HepG2 (cell line): ENCODE results near the gene KRTAP9-7. TPM values are rescaled to one million over a fixed set of nuclear protein-coding genes. Genes with fewer than 3 reads are reported as not detected.

Source experiments
- ATAC-seq: fragments of 200-7000 bp; cut with Tn5 transposase; 3 replicates; pipeline ENCODE4 v1.9.1; 2020; ENCODE audit warnings: mild to moderate bottlenecking, moderate library complexity
- BruUV-seq: library from RNA; stranded (reverse); fragments of 400-500 nt; replicated peaks from 2 replicates; lab custom pipeline; 2021; lab: Mats Ljungman, UMichigan
- CTCF ChIA-PET: fragments of 300-600 bp; formaldehyde crosslinking; extraction: SDS; loops from one replicate; lab custom pipeline; 2021; ENCODE audit warnings: low total read pairs, inconsistent platforms, low intra/inter-chr PET ratio; lab: Yijun Ruan, JAX
- POLR2A ChIA-PET: fragments of 350-600 bp; sonication (Branson Sonifier 250); formaldehyde crosslinking; loops from one replicate; lab custom pipeline; 2020; ENCODE audit warnings: antibody characterized with exemption, inconsistent platforms; lab: Yijun Ruan, JAX
- DNase-seq: peaks from one replicate; pipeline ENCODE4 v3.0.0-alpha.2; 2015; ENCODE audit warnings: low spot score
- FAIRE-seq: peaks from 3 replicates; lab custom pipeline; 2011; peaks lifted over from hg19 to GRCh38; lab: Jason Lieb, UNC
- H2AFZ ChIP-seq: one replicate; pipeline ENCODE4 v1.6.1; 2011; ENCODE audit warnings: low read length, inconsistent platforms
- H3K27ac ChIP-seq: fragments of 300-600 bp; 3 replicates; pipeline ENCODE4 v1.8.0; 2011; ENCODE audit warnings: mixed run types, mild to moderate bottlenecking, mixed read lengths, low read length, inconsistent platforms; ENCODE audit not compliant: insufficient read depth; ENCODE audit errors: extremely low read length
- H3K27me3 ChIP-seq, 2 experiments: fragments of 200-600 bp in 1 of 2; 2 replicates in 1 of 2; 3 replicates in 1 of 2; pipeline versions ENCODE4 v1.6.0 to v1.8.0; 2011; ENCODE audit warnings: low read length in 2 of 2, mild to moderate bottlenecking in 2 of 2, moderate library complexity in 2 of 2, inconsistent platforms in 1 of 2; ENCODE audit not compliant: insufficient read depth in 2 of 2, control insufficient read depth in 1 of 2
- H3K36me3 ChIP-seq, 2 experiments: fragments of 200-600 bp in 1 of 2; replicated peaks in 1 of 2; 2 replicates in 1 of 2; 3 replicates in 1 of 2; pipeline versions ENCODE4 v1.5.1 to v1.8.0; 2011; ENCODE audit warnings: low read length in 2 of 2, inconsistent platforms in 1 of 2; ENCODE audit not compliant: insufficient read depth in 2 of 2, control insufficient read depth in 1 of 2
- H3K4me1 ChIP-seq: 2 replicates; pipeline ENCODE4 v1.5.1; 2012; ENCODE audit warnings: low read length, inconsistent platforms; ENCODE audit not compliant: insufficient read depth
- H3K4me2 ChIP-seq: 2 replicates; pipeline ENCODE4 v1.6.0; 2011; ENCODE audit warnings: low read depth, low read length, inconsistent platforms
- H3K4me3 ChIP-seq, 3 experiments: fragments of 200-600 bp in 1 of 3; sonication (generic), shearing (Covaris generic) in 1 of 3; replicated peaks in 1 of 3; 2 replicates each; pipeline ENCODE4 v1.5.1; 2011 to 2016; ENCODE audit warnings: low read length in 3 of 3, inconsistent platforms in 2 of 3, low read depth in 2 of 3, mild to moderate bottlenecking in 2 of 3, control low read depth in 1 of 3, mixed read lengths in 1 of 3; ENCODE audit not compliant: insufficient read depth in 1 of 3
- H3K79me2 ChIP-seq: one replicate; pipeline ENCODE4 v1.6.1; 2011; ENCODE audit warnings: low read length, inconsistent platforms; ENCODE audit not compliant: insufficient read depth
- H3K9ac ChIP-seq: 2 replicates; pipeline ENCODE4 v1.6.0; 2011; ENCODE audit warnings: mild to moderate bottlenecking, low read depth, low read length, inconsistent platforms; ENCODE audit not compliant: insufficient read depth
- H3K9me3 ChIP-seq: 2 replicates; pipeline ENCODE4 v1.5.1; 2012; ENCODE audit warnings: mild to moderate bottlenecking, low read length
- H4K20me1 ChIP-seq: 2 replicates; pipeline ENCODE4 v1.6.0; 2011; ENCODE audit warnings: inconsistent platforms, mild to moderate bottlenecking, low read length, moderate library complexity; ENCODE audit not compliant: insufficient read depth
- ASH2L ChIP-seq: fragments of 300-600, 200-600 bp; sonication (generic); IDR thresholded peaks from 2 replicates; pipeline ENCODE4 v1.7.0; 2017; ENCODE audit warnings: low read depth, mild to moderate bottlenecking, moderate library complexity, mixed read lengths, low read length; ENCODE audit not compliant: insufficient read length
- DMTF1 ChIP-seq: sonication (generic); formaldehyde crosslinking; IDR thresholded peaks from 2 replicates; pipeline ENCODE4 v1.4.0; 2020; ENCODE audit warnings: mild to moderate bottlenecking, missing genetic modification reagents
- FOXP4 ChIP-seq: sonication (generic); formaldehyde crosslinking; IDR thresholded peaks from 2 replicates; pipeline ENCODE4 v1.4.0; 2020; ENCODE audit warnings: missing genetic modification reagents
- KMT2A ChIP-seq: sonication (generic); formaldehyde crosslinking; IDR thresholded peaks from 2 replicates; pipeline ENCODE4 v1.4.0; 2020; ENCODE audit warnings: missing genetic modification reagents
- LRRFIP1 ChIP-seq: sonication (generic); formaldehyde crosslinking; conservative IDR thresholded peaks from 2 replicates; pipeline ENCODE4 v1.4.0; 2020; ENCODE audit warnings: missing genetic modification reagents
- NFE2L2 ChIP-seq: fragments of 150-350 bp; IDR thresholded peaks from 2 replicates; pipeline ENCODE4 v1.6.1; 2014; ENCODE audit warnings: low read length
- SMYD3 ChIP-seq: sonication (generic); formaldehyde crosslinking; IDR thresholded peaks from 2 replicates; pipeline ENCODE4 v1.8.1; 2023; ENCODE audit warnings: mild to moderate bottlenecking, missing genetic modification reagents
- SRSF9 ChIP-seq: fragments of 200-400 bp; formaldehyde crosslinking; IDR thresholded peaks from 2 replicates; pipeline ENCODE4 v1.6.1; 2018; ENCODE audit warnings: borderline replicate concordance, mild to moderate bottlenecking, low read depth, low read length; ENCODE audit not compliant: insufficient read depth, poor library complexity, severe bottlenecking
- THAP11 ChIP-seq: IDR thresholded peaks from 2 replicates; pipeline ENCODE4 v1.6.1; 2016; ENCODE audit warnings: missing biosample characterization, missing genetic modification reagents
- THRA ChIP-seq: sonication (generic); formaldehyde crosslinking; IDR thresholded peaks from 2 replicates; pipeline ENCODE4 v1.4.0; 2020; ENCODE audit warnings: missing genetic modification reagents, borderline replicate concordance
- THYN1 ChIP-seq: sonication (generic); formaldehyde crosslinking; IDR thresholded peaks from 2 replicates; pipeline ENCODE4 v1.8.1; 2023; ENCODE audit warnings: low read depth, mild to moderate bottlenecking, moderate library complexity, missing genetic modification reagents, borderline replicate concordance
- ZNF446 ChIP-seq: sonication (generic); formaldehyde crosslinking; IDR thresholded peaks from 2 replicates; pipeline ENCODE4 v1.5.0; 2020; ENCODE audit warnings: mild to moderate bottlenecking, missing genetic modification reagents
- ZNF703 ChIP-seq: sonication (generic); formaldehyde crosslinking; IDR thresholded peaks from 2 replicates; pipeline ENCODE4 v1.5.1; 2020; ENCODE audit warnings: missing genetic modification reagents, mild to moderate bottlenecking, moderate library complexity, borderline replicate concordance
- WGBS: methylation state at CpG from one replicate; pipeline ENCODE4 v1.1.6; 2017; ENCODE audit warnings: low lambda C conversion rate; 5-methylcytosine and 5-hydroxymethylcytosine counted together
- in situ Hi-C: cut with HindIII; loops from 2 replicates; pipeline ENCODE4 v1.10.0; 2017; ENCODE audit warnings: low pct_unique_long_range_greater_than_20kb; ENCODE audit not compliant: extremely low pct_ligation_motif_present
- intact Hi-C: fragments of 100-400 bp; cut with micrococcal nuclease; formaldehyde crosslinking; loops from one replicate; pipeline ENCODE4 v1.10.0; 2022; ENCODE audit not compliant: unreplicated experiment
- polyA plus RNA-seq, 8 experiments: library from polyadenylated mRNA; depleted of rRNA in 3 of 8; stranded (reverse) in 7 of 8; unstranded in 1 of 8; fragments of >200 nt; fragmentation: Illumina TruSeq in 4 of 8; extraction: Trizol in 4 of 8; gene quantifications; 2 replicates each; pipeline versions ENCODE4 v1.2.1 to v1.2.3, GENCODE V29; 2011 to 2016; ENCODE audit warnings: low read depth in 4 of 8, missing spikeins in 1 of 8, mixed read lengths in 1 of 8; ENCODE audit not compliant: insufficient read depth in 1 of 8
- total RNA-seq, 5 experiments: library from RNA; depleted of rRNA; stranded (reverse); fragments of >200 nt; fragmentation: Illumina TruSeq; extraction: Trizol; gene quantifications; 2 replicates each; pipeline ENCODE4 v1.2.3, GENCODE V29; 2016; ENCODE audit warnings: low read depth in 1 of 5

KRTAP9-7 gene
- total and polyA plus RNA-seq, 2 of the 13 experiments (the other 11 are each of a cell fraction or from before 2014, with no cell fraction given): not detected

GRCh38 chr17:41322903-41323895 lies 47.7 kb downstream of the KRTAP9-7 start:
- no peak overlapping the region for H3K9ac ChIP-seq
- no TSS peak for BruUV-seq
- WGBS: 48% methylated on average over 11 of the region's 11 CpGs
- POLR2A ChIA-PET: no interaction called here
- CTCF ChIA-PET: interaction anchor here (0.6 to 2.4 kb wide), 2 partner anchors 414 to 520 kb away, joined by 3 to 16 read pairs; no protein-coding TSS in a partner anchor
- peaks cover 10% of the 10 kb centered on the region; the same call in 1 of the 2 replicates for H3K9me3 ChIP-seq
- DNase-seq (no peak), FAIRE-seq (no peak), ATAC-seq (no peak)
- no peaks in the 10 kb centered on the region for H3K79me2 ChIP-seq
- in situ Hi-C loops (loop anchor here (5.0 kb wide), 2 partner anchors 416 to 466 kb away; no protein-coding TSS in a partner anchor), intact Hi-C loops (loop anchor here (1.0 to 5.0 kb wide), 2 partner anchors 414 to 466 kb away; no protein-coding TSS in a partner anchor)
- no peak overlapping the region for H3K27ac ChIP-seq
- H3K27me3 ChIP-seq: 0 out of 5 replicates have a peak, but pooled peaks cover 0 to 5% of the 10 kb centered on the region in 2 experiments
- H3K36me3 ChIP-seq: no peaks in the 10 kb centered on the region
- no peaks in the 10 kb centered on the region for H3K4me1 ChIP-seq
- H3K4me2 ChIP-seq: no peak overlapping the region
- no peaks in the 10 kb centered on the region for H4K20me1 ChIP-seq
- no peak overlapping the region for H3K4me3 ChIP-seq
- no peak overlapping the region for H2AFZ ChIP-seq
- TF ChIP-seq SRSF9 (no peak), ZNF703 (CRISPR knock-in tag) (no peak), ZNF446 (CRISPR knock-in tag) (no peak), LRRFIP1 (CRISPR knock-in tag) (no peak), THAP11 (CRISPR knock-in tag) (no peak), FOXP4 (CRISPR knock-in tag) (no peak), SMYD3 (CRISPR knock-in tag) (no peak), NFE2L2 (no peak), ASH2L (no peak), THYN1 (no peak), DMTF1 (CRISPR knock-in tag) (no peak), KMT2A (no peak), THRA (CRISPR knock-in tag) (no peak)
